SK-N-SH treated with all-trans-retinoic acid at 6 μM for 48 hours (cell line): ENCODE data around the gene AKT2.

Experiments
- ATAC-seq: fragments of 200-7000 bp; cut with Tn5 transposase; 3 replicates; pipeline ENCODE4 v1.9.1; 2020; ENCODE audit warnings: mild to moderate bottlenecking, moderate library complexity
- ARNTL ChIP-seq: fragments of 450-650 bp; formaldehyde crosslinking; IDR thresholded peaks from 2 replicates; pipeline ENCODE4 v1.5.0; 2020; ENCODE audit warnings: low read depth, mild to moderate bottlenecking, moderate library complexity, borderline replicate concordance
- BACH2 ChIP-seq: fragments of 250-450 bp; sonication (Bioruptor Pico); IDR thresholded peaks from 2 replicates; pipeline ENCODE4 v1.9.0; 2021; ENCODE audit warnings: mild to moderate bottlenecking, borderline replicate concordance
- CSDC2 ChIP-seq: fragments of 250-450 bp; sonication (Bioruptor Pico); IDR thresholded peaks from 2 replicates; pipeline ENCODE4 v1.5.0; 2020; ENCODE audit warnings: mild to moderate bottlenecking, moderate library complexity
- CSRNP3 ChIP-seq: fragments of 250-450 bp; sonication (Bioruptor Pico); IDR thresholded peaks from 2 replicates; pipeline ENCODE4 v1.5.1; 2021; ENCODE audit warnings: mild to moderate bottlenecking, moderate library complexity
- ESRRG ChIP-seq: fragments of 250-450 bp; sonication (Bioruptor Pico); IDR thresholded peaks from 2 replicates; pipeline ENCODE4 v1.6.1; 2021; ENCODE audit warnings: mild to moderate bottlenecking
- GLIS3 ChIP-seq: fragments of 250-450 bp; sonication (Bioruptor Pico); IDR thresholded peaks from 2 replicates; pipeline ENCODE4 v1.5.0; 2020; ENCODE audit warnings: mild to moderate bottlenecking, moderate library complexity
- ISL1 ChIP-seq: fragments of 250-450 bp; sonication (Bioruptor Pico); IDR thresholded peaks from 2 replicates; pipeline ENCODE4 v2.1.2; 2022; ENCODE audit warnings: mild to moderate bottlenecking, moderate library complexity
- PATZ1 ChIP-seq: fragments of 250-450 bp; sonication (Bioruptor Pico); IDR thresholded peaks from 2 replicates; pipeline ENCODE4 v1.8.0; 2020; ENCODE audit warnings: mild to moderate bottlenecking, moderate library complexity, borderline replicate concordance
- PPARA ChIP-seq: fragments of 250-450 bp; sonication (Bioruptor Pico); IDR thresholded peaks from 2 replicates; pipeline ENCODE4 v1.5.0; 2020; ENCODE audit warnings: mild to moderate bottlenecking, borderline replicate concordance
- RARB ChIP-seq: fragments of 250-450 bp; sonication (Bioruptor Pico); IDR thresholded peaks from 2 replicates; pipeline ENCODE4 v1.8.0; 2021; ENCODE audit warnings: mild to moderate bottlenecking, moderate library complexity
- SNAI2 ChIP-seq: fragments of 250-450 bp; sonication (Bioruptor Pico); IDR thresholded peaks from 2 replicates; pipeline ENCODE4 v1.5.0; 2020; ENCODE audit warnings: mild to moderate bottlenecking, moderate library complexity
- TCF4 ChIP-seq: fragments of 250-450 bp; sonication (Bioruptor Pico); IDR thresholded peaks from 2 replicates; pipeline ENCODE4 v1.8.0; 2021; ENCODE audit warnings: mild to moderate bottlenecking, moderate library complexity, borderline replicate concordance
- TOX ChIP-seq: fragments of 250-450 bp; sonication (Bioruptor Pico); IDR thresholded peaks from 2 replicates; pipeline ENCODE4 v1.8.0; 2021; ENCODE audit warnings: mild to moderate bottlenecking, moderate library complexity, borderline replicate concordance
- ZC3H10 ChIP-seq: fragments of 250-450 bp; sonication (Bioruptor Pico); IDR thresholded peaks from 2 replicates; pipeline ENCODE4 v1.5.1; 2021; ENCODE audit warnings: mild to moderate bottlenecking, moderate library complexity
- ZFP3 ChIP-seq: fragments of 250-450 bp; sonication (Bioruptor Pico); IDR thresholded peaks from 2 replicates; pipeline ENCODE4 v1.5.0; 2020; ENCODE audit warnings: mild to moderate bottlenecking, moderate library complexity
- ZFP30 ChIP-seq: fragments of 450-650 bp; formaldehyde crosslinking; IDR thresholded peaks from 2 replicates; pipeline ENCODE4 v1.5.0; 2022; ENCODE audit warnings: mild to moderate bottlenecking, moderate library complexity
- ZNF565 ChIP-seq: fragments of 450-650 bp; formaldehyde crosslinking; conservative IDR thresholded peaks from 2 replicates; pipeline ENCODE4 v1.5.0; 2020; ENCODE audit warnings: low read depth, mild to moderate bottlenecking, moderate library complexity
- ZNF70 ChIP-seq: fragments of 450-650 bp; formaldehyde crosslinking; IDR thresholded peaks from 2 replicates; pipeline ENCODE4 v1.5.0; 2020; ENCODE audit warnings: mild to moderate bottlenecking, moderate library complexity
- ZNF8 ChIP-seq: fragments of 450-650 bp; formaldehyde crosslinking; IDR thresholded peaks from 2 replicates; pipeline ENCODE4 v1.5.0; 2020; ENCODE audit warnings: mild to moderate bottlenecking, moderate library complexity
- TF ChIP-seq, protein P1 (sequence below): fragments of 250-450 bp; sonication (Bioruptor Pico); IDR thresholded peaks from 2 replicates; pipeline ENCODE4 v1.8.0; 2021; ENCODE audit warnings: low read depth, mild to moderate bottlenecking, moderate library complexity, borderline replicate concordance
- TF ChIP-seq, protein P2 (sequence below): fragments of 250-450 bp; sonication (Bioruptor Pico); IDR thresholded peaks from 2 replicates; pipeline ENCODE4 v1.5.1; 2020; ENCODE audit warnings: low read depth, mild to moderate bottlenecking, moderate library complexity

Gene AKT2

GRCh38 chr19:40286235-40286970, 1.3 kb upstream of the AKT2 start (continued):
- TF ChIP-seq CSRNP3 (CRISPR knock-in tag), result no peak

GRCh38 chr19:40285353-40286234, 449 bp upstream of the AKT2 start:
- TF ChIP-seq ZFP30 (CRISPR knock-in tag) (peak; percentile 32; the same call in 1 of the 2 replicates), RARB (CRISPR knock-in tag) (no peak), PPARA (CRISPR knock-in tag) (0 out of 2 replicates have a peak, but pooled peaks have one; percentile 53)

GRCh38 chr19:40284251-40284500, 969 bp downstream of the AKT2 start:
- TF ChIP-seq ZC3H10 (no peak), TOX (CRISPR knock-in tag) (no peak), BACH2 (CRISPR knock-in tag) (no peak), ISL1 (CRISPR knock-in tag) (no peak), ZNF8 (CRISPR knock-in tag) (no peak), ESRRG (CRISPR knock-in tag) (no peak), ZNF565 (CRISPR knock-in tag) (no peak), TCF4 (CRISPR knock-in tag) (no peak), SNAI2 (CRISPR knock-in tag) (no peak), PPARA (CRISPR knock-in tag) (no peak), RARB (CRISPR knock-in tag) (no peak), GLIS3 (CRISPR knock-in tag) (no peak)
- peak; percentile 2; the same call in 2 of the 3 replicates for ATAC-seq

More at GRCh38 chr19:40285353-40286234, 449 bp upstream of the AKT2 start:
- ATAC-seq, result peak; percentile 94

- ATAC-seq, result no peak
- TF ChIP-seq, protein P1, sequence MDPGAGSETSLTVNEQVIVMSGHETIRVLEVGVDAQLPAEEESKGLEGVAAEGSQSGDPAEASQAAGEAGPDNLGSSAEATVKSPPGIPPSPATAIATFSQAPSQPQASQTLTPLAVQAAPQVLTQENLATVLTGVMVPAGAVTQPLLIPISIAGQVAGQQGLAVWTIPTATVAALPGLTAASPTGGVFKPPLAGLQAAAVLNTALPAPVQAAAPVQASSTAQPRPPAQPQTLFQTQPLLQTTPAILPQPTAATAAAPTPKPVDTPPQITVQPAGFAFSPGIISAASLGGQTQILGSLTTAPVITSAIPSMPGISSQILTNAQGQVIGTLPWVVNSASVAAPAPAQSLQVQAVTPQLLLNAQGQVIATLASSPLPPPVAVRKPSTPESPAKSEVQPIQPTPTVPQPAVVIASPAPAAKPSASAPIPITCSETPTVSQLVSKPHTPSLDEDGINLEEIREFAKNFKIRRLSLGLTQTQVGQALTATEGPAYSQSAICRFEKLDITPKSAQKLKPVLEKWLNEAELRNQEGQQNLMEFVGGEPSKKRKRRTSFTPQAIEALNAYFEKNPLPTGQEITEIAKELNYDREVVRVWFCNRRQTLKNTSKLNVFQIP, result no peak
- no peak for TF ChIP-seq PATZ1 (CRISPR knock-in tag)
These were observed 1.5 kb downstream of the AKT2 start for GRCh38 chr19:40283414-40284250.

DNA sequence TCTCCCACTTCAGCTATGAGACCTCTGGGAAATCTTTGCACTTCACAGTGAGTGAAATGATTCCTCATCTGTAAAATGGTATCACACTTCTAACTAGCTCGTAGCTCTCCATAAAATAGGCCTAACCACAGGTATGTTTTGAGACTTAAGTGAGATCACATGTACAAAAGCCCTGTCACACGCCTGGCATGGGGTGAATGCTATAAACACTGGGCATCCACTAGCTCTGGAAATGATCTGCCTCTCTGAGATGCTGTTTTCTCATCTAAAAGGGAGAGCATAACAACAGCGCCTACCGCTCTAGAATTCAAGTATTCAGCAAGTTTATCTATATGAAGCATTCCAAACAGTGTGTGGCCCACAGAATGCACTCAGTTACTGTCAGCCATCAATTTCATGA, 2.2 kb downstream of the AKT2 start:
- ATAC-seq, result no peak
- TF ChIP-seq GLIS3 (CRISPR knock-in tag) (no peak), SNAI2 (CRISPR knock-in tag) (no peak), TCF4 (CRISPR knock-in tag) (no peak), ZNF70 (no peak), BACH2 (CRISPR knock-in tag) (no peak), ARNTL (no peak), TOX (CRISPR knock-in tag) (no peak), CSRNP3 (CRISPR knock-in tag) (no peak), CSDC2 (CRISPR knock-in tag) (no peak), ISL1 (CRISPR knock-in tag) (no peak), ZFP3 (no peak)
- TF ChIP-seq, protein P1, result no peak
- TF ChIP-seq, protein P2, sequence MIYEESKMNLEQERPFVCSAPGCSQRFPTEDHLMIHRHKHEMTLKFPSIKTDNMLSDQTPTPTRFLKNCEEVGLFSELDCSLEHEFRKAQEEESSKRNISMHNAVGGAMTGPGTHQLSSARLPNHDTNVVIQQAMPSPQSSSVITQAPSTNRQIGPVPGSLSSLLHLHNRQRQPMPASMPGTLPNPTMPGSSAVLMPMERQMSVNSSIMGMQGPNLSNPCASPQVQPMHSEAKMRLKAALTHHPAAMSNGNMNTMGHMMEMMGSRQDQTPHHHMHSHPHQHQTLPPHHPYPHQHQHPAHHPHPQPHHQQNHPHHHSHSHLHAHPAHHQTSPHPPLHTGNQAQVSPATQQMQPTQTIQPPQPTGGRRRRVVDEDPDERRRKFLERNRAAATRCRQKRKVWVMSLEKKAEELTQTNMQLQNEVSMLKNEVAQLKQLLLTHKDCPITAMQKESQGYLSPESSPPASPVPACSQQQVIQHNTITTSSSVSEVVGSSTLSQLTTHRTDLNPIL, result no peak
